DMS 273 (cell line): ENCODE results near the gene MYOM3.

ENCODE experiments used
- DNase-seq: peaks from one replicate; lab custom pipeline; 2025; ENCODE audit not compliant: unreplicated experiment; lab: John Stamatoyannopoulos, UW

The MYOM3 gene

DNA sequence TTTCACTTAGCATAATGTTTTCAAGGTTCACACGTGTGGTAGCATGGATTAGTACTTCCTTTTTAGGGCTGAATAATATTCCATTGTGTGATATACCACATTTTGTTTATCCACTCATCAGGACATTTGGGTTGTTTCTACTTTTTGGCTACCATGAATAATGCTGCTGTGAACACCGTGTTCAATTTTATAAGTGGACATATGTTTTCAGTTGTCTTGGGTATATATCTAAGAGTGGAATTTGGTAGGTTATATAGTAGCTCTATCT, 27.2 kb upstream of the MYOM3 start:
- DNase-seq = no peak

- DNase-seq = no peak
Measured at GRCh38 chr1:24138476-24139221, 26.7 kb upstream of the MYOM3 start.

DNA sequence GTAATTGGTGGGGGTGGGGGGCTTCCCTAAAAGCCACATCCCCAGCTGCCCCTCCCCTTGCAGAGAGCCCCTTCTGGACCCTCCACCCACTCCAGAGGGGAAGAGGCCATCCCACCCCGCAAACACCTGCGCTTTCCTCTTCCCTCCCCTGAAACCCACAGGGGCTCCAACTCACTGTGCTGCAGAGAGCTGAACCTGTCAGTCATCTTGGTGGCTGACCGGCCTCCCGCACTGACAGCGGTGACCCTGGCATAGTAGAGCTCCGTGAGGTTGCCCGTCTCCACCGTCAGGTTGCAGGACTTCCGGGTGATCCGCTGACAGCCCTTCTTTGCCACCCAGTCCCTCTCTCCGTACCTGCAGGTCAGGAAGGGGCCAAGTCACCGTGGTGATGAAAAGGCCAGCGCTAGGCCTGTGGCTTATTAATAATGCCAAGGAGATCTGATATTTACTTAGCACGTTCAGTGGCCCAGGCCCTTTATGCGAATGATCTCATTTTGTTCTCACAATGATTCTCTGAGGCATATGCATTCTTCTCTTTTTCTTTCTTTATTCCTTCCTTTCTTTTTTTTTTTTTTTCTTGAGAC, 25.1 kb upstream of the MYOM3 start:
- no peak for DNase-seq

- DNase-seq = no peak
Measured at GRCh38 chr1:24134376-24134775, 22.4 kb upstream of the MYOM3 start.

- DNase-seq = no peak
Measured at GRCh38 chr1:24133819-24134218, 21.9 kb upstream of the MYOM3 start.

- no peak for DNase-seq
Measured at GRCh38 chr1:24130385-24130784, 18.4 kb upstream of the MYOM3 start.

DNA sequence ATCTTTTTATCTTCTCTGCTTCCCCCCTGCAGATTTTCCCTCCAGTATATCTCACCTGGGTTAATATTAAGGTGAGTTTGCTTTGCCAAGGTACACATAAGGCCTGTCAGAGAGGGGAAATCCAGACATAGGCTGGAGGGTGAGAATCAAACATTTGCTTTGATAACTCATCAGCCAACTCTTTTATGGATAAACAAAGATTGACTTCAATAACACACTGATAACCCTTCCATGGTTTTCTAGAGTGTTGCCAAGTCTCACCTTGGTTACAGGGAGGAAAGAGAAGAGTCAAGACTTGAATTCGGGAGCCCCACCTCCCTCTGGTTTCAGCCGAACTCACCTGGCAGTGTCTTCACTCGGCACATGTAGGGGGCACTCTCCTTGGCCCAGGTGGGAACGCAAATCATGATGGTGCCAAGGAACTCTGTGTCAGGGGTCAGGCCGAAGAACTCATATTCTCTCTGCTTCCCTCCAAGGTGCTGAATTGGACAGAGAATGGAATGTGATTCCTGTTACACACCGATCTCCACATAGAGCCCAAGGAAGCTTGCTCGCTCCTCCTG, 15.9 kb upstream of the MYOM3 start:
- no peak for DNase-seq

DNA sequence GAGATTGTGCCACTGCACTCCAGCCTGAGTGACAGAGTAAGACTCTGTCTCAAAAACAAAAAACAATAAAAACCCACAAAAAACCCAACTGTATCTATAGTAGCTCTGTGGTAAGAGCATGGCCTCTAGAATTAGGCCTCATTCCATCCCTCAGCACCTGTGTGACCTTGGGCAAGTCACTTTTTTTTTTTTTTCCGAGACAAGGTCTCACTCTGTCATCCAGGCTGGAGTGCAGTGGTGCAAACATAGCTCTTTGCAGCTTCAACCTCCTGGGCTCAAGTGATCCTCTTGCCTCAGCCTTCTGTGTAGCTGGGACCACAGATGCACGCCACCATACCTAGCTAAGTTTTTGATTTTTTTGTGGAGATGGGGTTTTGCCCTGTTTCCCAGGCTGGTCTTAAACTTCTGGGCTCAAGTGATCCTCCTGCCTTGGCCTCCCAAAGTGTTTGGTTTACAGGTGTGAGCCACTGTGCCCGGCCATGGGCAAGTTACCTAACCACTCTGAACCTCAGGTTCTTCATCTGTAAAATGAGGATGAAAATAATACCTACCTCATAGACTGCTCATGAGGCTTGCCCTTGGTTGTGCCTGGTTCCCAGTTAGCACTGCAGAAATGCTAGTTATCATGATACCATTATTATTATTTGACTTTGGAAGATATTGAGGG, 15.3 kb upstream of the MYOM3 start:
- no peak for DNase-seq

DNA sequence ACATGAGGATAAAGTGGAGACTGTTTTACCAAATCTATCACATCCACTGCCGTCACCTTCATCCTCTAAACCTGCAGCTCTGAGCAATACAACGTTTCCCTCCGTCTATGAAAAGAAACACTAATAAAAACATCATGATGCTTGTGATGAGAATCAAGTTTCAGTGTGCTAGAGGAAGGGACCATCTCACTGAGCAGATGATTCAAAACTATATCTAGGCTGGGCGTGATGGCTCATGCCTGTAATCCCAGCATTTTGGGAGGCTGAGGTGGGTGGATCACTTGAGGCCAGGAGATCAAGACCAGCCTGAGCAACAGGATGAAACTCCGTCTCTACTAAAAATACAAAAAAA, 14.7 kb upstream of the MYOM3 start:
- DNase-seq = no peak

DNA sequence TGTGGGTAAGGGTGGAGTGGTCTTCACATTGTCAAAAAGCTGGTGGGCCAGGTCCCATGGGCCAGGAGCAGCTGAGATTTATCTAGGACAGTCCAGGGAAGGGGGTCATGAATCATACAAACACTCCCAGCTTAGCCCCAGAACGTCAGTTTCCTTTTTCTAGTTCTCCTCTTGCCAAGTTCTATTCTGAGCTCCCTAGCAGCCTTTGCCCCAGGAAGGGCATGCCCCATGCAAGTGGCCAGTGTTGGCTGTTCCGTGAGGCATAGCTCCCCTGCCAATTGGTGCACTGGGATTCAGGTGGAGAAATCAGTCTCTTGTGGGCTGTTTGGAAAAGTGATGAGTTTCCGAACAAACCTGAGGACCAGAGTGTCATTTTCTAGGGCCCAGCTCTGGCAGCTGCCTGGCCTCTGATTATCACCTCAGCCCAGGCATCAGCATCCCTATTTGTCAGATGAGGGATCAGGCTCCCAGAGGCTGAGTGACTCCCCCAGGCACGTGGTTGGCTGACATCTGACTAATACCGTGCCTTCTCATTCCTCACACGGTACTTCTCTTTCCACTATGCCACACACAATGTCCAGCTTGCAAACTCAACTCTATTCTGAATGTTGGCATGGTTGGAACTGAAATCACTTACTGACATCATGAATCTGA, 14.2 kb upstream of the MYOM3 start:
- no peak for DNase-seq

DNA sequence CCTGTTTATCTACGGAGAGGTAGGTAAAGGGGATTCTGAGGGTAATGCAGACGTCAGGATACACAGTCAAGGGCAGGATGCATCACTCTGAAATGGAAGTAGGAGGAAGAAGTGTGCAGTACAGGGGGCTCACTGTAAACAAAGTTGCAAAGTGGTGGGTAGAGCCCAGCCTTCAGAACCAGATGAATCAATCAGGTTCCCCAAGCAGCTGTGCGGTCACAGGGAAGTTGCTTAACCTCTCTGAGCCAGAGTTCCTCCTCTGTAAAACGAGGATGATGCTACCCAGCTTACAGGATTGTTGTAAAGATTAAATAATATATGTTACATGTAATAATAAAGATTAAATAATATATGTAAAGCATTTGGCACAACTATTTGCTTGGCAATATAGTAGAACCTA, 13.5 kb upstream of the MYOM3 start:
- no peak for DNase-seq

GRCh38 chr1:24124980-24125379, 13.0 kb upstream of the MYOM3 start:
- no peak for DNase-seq

- no peak for DNase-seq
Measured at GRCh38 chr1:24123611-24124010, 11.7 kb upstream of the MYOM3 start.

DNA sequence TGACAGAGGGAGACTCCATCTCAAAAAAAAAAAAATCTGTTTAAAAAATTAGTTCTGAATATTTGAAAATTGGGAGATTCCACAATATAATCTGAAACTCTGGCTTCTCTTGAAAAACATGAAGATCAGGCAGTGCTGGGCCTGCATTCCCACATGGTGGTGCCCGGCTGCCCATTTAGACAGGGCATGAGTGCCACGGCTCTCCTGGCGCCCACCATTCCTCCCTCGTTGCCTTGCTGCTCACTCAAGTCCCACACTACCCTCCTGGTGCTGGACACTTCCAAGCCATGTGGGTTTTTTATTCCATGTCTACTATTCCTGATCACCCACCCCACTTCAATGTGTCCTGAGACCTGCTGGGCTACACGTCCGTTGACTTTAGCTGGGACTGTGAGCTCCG, 10.8 kb upstream of the MYOM3 start:
- DNase-seq = no peak

DNA sequence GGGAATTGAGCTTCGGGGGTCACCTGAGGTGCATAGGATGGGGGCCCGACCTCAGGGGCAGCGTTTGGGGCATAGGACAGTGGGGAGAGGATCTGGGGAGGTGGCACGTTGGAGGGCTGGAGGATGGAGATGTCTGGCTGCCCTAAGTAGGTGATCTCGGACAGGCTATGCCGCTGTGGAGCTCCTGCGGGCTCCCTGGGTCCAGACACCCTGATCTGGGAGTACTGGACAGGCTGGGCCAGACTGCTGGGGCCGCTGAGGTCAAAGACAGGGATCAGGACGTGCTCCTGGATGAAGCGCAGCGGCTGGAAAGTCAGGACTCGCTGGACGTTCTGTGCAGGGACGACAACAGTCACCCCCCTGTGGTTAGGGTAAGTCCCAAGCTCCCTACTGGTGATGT, 9.5 kb upstream of the MYOM3 start:
- DNase-seq = no peak

DNA sequence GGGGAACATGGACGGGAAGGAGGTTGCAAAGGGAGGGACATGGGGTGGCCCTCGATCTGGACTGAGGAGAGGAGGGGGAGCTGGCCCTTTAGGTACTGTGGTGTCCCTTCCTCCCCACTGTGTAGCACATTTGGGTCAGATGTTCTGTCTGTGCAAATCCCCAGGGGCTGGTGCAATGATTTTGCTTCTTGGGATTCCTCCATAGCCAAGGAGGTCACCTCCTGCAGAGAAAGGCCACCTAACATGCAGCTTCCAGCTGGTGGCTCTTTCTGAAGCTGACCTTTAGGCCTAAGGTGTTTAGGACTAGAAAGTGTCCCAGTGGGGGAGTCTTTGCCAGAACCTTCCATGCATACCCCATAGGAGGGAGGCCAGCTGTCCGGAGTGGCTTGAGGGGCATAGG, 9.0 kb upstream of the MYOM3 start:
- no peak for DNase-seq

DNA sequence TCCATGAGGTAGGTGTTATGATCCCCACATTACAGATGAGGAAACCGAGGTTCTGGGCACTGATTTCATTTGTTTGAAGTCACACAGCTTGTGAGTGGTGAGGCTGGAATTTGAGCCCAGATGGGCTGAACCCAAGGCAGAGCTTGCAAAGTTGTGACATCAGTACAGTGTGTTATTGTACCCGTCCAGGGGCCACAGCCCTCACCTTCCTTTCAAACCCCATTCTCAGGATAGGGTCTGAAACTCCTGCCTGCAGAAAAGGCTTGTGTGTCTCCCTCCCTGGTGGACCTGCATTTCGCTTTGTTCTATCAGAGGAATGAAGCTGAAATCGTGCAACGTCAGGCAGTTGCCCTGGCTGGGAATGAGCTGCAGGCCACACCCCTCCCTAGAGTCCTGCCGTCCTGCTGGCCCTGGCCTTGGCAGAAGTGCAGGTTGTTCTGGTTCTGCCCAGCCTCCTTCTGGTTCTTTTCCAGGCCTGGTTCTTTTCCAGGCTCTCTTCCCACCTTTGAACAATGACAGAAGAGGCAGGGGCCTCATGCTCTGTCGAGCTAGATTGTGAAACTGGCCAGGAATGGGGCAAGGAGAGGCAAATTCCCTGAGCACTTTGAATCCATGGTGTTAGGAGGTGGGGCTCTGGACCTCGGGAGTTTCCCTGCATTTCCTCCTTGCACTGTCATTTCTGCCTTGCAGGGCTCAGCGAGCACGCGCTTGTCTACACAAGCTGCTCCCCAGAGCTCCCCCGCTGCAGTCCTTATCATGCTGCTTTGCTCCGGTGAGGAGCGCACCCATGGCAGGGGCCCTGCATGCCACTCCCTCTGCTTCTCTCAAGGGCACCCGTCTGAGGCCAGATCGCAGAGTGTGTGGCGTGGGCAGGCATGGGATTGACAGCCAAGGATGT, 8.2 kb upstream of the MYOM3 start:
- no peak for DNase-seq

DNA sequence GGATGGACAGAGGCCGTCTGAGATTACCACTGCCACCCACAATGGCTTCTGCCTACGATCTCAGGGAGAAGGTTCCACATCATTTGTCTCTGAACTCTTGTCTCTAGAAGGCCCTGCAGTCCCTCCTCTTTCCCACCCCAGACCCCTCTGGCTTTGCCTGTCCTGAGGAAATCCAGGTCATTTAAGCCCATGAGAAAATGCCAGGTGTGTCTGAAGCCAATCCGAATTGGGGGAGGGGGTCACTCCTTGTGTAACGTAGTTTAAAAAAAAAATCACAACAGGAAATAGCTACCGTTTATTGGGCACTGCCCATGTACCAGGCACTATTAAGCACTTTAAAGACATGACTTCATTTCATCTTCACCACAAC, 7.5 kb upstream of the MYOM3 start:
- no peak for DNase-seq

DNA sequence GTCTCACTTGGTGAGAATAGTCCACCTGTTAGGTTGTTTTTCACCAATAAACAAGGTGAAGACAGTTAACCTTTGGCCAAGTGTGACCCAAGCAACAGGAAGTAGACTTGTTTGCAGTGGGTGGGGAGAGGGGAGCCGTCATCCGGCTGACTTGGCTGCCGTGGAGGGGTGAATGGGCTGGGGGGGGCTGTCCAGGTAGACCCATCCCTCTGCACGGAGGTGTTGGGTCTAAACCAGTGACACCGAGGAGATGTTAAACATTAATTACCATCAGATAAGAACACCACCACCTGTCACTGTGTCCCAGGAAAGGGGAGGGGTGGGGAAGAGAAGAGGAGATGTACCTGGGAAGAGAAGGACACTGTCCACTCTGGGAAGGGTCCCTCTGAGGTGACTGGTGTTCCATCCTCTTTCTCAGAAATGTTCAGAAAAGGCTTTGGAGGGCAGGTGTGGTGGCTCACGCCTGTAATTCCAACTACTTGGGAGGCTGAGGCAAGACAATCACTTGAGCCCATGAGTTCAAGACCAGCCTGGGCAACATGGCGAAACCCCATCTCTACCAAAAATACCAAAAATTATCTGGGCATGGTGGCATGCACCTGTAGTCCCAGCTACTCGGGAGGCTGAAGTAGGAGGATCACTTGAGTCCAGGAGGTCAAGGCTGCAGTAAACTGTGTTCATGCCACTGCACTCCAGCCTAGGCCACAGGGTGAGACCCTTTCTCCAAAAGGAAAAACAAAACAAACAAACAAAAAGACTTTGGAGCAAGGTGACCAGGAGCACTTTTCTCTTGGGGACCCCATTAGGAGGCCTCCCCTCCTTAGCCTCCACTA, 6.7 kb upstream of the MYOM3 start:
- no peak for DNase-seq

- no peak for DNase-seq
Measured at GRCh38 chr1:24117722-24118409, 5.9 kb upstream of the MYOM3 start.
